Measurements from ENCODE around the gene MYT1.
"Not testable (repeated sequence)": the region's sequence is repeated elsewhere in the genome, so short reads cannot be mapped to it uniquely, and the experiment has no call there.

Gene MYT1

DNA sequence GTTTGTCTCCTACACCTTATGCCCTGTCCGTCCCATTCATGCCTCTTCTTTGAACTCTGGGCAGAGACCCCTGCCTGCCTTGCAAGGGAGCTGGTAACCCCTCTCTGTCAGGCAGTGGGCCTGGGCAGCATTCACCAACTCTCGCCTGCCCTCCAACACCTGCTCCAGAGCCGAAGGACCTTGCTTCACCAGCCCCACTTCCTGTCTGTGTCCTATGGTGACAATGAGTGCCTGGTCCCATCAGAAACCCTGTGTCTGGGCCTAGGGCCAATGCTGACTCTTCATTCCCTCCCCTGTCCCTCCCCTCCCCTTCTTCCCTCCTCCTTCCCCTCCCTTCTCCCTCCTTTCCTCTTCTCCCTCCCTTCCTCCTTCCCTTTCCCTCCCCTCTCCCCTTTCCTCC is 68.5 kb downstream of the MYT1 start:
- DNase-seq (ENCODE audit: low spot score): no peak

DNA sequence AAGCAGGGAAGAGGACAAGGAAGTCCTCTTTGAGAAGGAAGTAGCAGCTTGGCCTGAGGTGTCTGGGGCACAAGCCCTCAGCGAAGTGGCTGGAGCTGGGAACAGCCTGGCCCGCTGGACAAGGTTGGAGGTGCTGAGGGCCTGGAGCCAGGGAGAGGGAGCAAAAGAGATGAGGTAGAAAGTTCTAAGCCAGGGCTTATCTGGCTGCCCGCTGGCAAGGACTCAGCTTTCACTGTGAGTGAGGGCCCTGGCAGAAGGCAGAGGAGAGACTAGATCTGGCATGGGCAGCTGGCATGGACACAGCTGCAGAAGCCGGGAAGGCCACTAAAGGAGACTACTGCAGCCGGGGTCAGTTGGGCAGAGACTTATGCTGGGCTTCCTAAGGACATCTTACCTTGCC is 69.5 kb downstream of the MYT1 start:
- DNase-seq (ENCODE audit: low spot score): no peak

DNA sequence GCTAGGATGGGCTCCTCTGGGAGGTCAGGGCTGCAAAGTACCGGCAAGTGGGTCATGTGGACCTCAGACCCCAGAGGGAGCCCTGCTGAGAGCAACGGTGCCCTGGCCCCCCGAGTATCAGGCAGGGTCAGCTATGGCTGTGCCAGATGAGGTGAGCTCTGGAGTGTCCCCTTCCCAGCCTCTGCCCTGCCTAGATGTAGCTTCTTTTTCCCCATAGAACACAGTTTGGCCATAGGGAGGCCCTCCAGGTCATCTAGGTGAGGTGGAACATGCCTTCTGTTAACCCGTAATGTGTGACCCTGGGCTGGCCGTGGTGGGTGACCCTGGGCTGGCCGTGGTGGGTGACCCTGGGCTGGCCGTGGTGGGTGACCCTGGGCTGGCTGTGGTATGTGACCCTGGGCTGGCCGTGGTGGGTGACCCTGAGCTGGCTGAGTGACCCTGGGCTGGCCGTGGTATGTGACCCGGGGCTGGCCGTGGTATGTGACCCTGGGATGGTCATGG is 70.1 kb downstream of the MYT1 start:
- DNase-seq (ENCODE audit: low spot score): no peak

DNA sequence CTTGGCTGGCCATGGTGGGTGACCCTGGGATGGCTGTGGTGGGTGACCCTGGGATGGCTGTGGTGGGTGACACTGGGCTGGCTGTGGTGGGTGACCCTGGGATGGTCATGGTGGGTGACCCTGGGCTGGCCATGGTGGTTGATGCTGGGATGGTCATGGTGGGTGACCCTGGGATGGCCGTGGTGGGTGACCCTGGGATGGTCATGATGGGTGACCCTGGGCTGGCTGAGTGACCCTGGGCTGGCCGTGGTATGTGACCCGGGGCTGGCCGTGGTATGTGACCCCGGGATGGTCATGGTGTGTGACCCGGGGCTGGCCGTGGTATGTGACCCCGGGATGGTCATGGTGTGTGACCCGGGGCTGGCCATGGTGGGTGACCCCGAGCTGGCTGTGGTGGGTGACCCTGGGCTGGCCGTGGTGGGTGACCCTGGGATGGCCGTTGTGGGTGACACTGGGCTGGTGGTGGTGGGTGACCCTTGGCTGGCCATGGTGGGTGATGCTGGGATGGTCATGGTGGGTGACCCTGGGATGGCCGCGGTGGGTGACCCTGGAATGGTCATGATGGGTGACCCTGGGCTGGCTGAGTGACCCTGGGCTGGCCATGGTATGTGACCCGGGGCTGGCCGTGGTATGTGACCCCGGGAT is 70.8 kb downstream of the MYT1 start:
- DNase-seq (ENCODE audit: low spot score): not testable (repeated sequence)

DNA sequence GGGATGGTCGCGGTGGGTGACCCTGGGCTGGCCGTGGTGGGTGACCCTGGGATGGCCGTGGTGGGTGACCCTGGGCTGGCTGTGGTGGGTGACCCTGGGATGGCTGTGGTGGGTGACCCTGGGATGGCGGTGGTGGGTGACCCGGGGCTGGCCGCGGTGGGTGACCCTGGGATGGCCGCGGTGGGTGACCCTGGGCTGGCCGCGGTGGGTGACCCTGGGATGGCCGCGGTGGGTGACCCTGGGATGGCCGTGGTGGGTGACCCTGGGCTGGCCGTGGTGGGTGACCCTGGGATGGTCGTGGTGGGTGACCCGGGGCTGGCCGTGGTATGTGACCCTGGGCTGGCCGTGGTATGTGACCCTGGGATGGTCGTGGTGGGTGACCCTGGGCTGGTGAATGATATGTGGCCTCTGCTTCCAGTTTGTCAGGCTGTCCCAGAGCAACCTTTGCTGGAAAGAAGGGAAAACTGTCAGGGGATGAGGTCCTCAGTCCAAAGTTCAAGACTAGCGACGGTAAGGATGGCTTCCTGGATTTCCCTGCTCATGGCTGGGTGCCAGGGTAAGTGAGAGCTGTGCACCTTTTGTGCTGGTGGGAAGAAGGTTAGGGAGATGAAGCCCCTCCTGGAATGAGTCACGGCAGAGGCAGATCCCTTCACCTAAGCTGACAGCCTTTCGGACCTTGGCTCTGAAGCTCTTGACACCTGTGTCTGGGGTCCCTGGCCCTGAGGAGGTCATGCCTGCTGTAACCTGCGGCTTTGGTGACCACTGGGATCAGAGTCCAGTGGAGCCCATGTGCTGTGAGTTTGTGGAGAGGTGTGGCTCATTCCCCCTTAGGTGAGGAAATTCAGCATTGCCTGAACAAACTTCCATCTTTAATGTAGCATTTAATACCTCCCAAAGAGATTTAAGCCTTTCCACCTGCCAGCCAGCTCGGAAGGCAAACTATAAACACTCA is 72.2 kb downstream of the MYT1 start:
- no peak for DNase-seq (ENCODE audit: low spot score)

DNA sequence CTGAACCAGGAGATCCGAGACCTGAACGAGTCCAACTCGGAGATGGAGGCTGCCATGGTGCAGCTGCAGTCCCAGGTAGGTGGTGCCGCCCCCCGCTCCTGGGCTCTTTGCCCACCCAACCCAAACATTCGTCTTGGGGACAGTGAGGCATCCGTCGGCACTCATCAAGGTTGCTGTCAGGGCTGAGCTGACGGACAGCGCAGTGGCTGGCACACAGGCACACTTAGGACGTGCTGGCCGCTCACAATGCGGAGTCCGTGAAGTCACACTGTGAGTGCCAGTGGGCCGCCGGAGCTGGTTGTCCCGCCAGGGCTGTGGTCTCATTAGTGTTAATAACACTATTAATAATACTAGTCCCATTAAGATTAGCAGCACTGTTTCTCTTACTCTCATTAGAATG is 73.1 kb downstream of the MYT1 start:
- DNase-seq (ENCODE audit: low spot score): no peak

DNA sequence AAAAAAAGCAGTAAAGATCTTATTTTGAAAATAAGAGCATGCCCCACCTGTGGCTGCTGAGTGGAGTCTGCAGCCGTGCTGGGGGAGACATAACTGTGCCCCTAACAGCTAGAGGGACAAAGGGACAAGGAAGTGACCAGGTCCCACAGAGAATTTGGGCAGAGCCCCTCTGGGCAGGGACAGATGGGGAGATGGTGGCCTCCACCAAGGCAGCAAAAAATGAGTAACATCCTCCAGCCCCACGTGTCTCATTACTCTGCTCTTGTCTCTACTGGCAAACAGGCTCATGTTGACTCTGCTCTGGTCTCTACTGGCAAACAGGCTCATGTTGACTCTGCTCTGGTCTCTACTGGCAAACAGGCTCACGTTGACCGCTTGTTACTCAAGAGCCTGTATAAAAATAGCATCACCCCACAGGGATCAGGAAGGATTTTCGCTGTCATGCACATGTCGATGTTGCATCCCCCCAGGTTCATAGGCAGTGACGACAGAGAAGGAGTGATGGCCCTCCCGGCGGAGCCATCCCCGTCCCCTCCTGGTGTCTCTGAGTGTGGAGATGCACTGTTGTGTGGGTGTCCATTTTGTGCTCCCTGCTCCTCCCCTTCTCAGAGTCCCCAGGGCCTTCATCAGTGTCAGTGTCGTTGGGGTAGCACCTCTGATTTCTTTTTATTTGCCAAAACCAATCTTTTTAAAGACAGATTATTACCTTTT is 74.0 kb downstream of the MYT1 start:
- no peak for DNase-seq (ENCODE audit: low spot score)

DNA sequence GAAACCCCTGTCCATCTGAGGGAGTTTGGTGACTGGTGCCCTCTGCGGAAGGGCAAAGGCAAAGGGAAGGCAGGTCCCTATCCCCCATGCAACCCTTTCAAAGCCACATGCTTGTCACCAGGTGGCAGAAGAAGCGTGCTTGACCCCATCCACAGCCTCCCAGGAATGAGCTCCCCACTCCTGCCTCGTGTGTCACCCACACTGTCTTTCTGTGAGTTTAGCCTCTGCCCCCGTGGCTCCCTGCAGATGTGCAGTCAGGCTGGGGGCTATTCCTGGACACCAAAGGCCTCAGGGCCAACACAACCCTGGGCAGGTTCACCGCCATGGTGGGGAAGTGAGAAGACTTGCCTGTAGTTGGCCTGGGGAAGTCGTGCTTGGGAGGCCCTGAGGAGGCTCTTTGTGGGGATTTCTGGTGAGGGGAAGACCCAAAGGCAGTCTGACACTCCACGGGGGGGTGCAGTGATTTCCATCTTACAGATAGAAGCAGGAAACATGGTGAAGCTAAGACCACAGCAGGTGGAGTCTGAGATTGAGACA is 74.7 kb downstream of the MYT1 start:
- DNase-seq (ENCODE audit: low spot score): no peak

DNA sequence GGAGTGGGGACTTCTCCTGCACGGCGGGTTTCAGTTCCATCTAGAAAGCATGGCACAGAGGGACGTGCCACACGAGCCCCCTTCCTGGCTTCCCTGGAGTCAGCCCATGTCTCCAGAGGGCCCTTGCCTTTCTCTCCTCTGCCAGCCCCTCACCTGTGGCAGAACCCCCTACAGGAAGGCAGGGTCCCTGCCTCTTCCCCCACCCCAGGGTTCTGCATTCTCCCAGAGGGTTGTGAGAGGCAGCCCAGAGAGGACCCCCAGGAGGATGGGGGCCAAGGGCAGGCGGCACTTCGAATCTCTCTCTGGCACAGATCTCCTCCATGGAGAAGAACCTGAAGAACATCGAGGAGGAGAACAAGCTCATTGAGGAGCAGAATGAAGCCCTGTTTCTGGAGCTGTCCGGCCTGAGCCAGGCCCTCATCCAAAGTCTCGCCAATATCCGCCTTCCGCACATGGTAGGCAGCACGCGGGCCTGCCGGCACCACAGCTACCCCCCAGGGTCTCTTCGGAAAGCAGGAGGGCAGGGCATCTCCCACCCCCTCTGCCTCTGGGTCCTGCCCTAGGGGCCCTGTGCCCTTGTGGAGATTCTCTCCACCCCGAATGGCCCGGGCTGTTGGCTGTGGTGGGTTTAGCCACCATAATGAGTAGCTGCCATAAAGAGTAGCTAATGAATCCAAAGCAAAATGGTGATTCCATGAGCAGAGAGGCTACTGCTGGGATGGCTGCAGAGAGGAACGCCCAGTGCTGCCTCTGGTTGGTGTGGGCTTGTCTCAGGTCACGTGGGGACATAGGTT is 75.4 kb downstream of the MYT1 start:
- DNase-seq (ENCODE audit: low spot score): no peak

DNA sequence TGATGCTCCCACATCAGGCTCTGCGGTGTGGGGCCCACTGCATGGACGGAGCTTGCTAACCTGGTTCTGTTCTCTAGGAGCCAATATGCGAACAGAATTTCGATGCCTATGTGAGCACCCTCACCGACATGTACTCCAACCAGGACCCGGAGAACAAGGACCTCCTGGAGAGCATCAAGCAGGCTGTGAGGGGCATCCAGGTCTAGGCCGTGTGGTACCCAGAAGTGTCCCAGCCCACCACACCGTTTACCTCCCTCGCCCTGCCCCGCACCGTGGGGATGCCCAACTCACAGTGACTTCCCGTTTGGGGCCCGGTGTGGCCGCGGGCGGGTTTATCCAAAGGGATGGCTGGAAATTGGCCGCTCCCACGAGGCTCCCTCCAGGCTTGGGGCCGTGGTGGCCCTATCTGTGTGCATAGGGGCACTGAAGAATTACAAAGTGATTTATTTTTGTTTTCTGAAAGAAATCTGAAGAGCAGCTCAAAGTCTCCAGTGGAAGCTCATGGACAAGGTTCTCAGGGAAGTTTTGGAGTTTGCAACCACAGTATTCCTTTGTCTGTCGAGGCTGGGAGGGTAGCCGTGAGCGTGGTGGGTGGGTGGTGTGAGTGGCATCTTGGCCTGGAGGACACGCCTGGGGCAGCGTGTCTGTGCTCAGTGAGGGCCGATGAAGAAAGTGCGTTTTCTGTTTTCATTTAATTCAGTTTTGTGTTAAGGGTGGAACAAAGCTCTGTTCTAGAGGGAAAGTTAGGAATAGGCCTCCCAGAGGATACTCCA is 76.2 kb downstream of the MYT1 start:
- no peak for DNase-seq (ENCODE audit: low spot score)

DNA sequence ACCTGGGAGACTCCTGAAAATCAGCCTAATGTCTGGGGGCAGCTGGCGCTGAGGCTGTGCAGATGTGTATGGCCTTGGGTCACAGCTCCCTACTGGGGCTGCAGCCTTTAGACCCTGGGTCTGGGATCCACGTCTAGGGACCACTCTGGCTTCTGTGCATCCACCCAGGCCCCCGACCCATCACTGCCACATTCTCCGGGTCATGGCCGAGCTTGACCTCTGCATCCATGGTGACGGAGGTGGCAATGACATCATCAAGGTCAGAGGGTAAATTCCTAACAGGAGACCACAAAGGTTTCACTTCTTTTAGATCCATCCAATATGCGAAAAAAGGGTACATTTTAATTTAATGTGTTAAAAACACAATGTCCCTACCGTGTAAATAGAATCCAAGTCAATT is 76.8 kb downstream of the MYT1 start:
- no peak for DNase-seq (ENCODE audit: low spot score)

DNA sequence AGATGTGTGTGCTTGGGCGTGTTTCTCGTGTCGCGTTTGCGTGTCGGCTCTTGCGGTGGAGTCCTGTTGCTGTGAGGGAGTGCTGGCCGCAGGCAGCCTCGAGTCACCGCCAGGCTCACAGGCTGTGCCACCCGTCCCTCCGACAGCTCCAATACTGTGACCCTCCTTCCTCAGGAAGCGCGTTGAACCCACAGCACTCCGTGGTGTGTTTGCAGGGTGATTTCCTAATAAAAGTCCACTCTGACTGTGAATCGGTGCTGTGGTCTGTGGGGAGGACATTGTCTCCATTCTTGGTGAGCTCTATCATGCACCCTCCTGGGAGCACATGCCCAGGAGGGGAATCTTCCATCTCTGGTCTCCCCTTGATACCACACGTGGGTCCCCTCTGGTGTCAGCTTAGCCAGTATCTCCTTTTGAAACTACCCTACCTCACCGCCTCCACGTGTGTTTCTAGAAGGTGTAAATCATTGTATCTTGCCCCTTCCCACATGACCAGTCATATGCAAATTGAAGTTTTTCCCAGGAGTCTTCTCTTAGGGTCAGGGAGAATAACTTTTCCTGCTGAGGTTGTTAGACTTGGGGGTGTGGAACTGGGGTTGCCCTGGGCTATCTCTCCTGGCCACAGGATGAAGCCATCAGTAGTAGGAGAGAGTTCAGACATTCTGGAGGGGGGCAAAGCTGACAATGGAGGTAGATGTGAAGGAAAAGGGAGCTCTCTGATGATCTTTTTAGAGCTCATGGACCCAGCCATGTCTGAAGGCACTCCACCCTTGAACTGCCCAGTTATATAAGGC is 77.9 kb downstream of the MYT1 start:
- DNase-seq (ENCODE audit: low spot score): no peak

DNA sequence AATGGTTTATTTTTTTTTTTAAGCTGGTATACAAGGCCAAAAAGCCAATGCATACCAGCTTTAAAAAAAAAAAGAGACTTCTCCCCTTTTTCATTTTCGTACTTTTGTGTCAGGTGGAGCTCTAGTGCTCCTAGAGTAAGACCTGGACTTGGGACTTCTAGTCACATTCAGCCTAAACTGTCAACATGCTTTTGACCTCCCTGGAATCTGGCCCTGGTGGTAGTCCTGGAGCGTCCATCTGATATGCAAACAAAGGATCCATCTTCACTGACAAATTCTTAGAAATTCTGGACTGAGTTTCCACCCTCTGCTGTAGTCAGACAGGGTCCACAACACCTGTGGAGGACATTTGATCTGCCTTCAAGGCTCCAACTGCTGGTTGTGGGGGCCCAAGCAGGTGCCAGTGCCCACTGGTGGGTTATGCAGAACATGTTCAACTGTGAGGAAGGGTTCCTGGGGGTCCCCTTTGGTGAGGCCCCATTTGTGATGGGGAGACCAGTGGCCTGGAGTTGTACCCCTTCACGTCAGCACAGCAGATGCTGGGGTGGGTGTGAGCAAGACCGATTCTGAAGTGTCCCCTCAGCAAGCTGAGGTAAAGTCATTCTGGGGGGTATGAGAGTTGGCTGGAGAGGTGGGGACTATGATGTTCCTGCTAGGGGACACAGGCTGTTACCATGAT is 78.7 kb downstream of the MYT1 start:
- no peak for DNase-seq (ENCODE audit: low spot score)

DNA sequence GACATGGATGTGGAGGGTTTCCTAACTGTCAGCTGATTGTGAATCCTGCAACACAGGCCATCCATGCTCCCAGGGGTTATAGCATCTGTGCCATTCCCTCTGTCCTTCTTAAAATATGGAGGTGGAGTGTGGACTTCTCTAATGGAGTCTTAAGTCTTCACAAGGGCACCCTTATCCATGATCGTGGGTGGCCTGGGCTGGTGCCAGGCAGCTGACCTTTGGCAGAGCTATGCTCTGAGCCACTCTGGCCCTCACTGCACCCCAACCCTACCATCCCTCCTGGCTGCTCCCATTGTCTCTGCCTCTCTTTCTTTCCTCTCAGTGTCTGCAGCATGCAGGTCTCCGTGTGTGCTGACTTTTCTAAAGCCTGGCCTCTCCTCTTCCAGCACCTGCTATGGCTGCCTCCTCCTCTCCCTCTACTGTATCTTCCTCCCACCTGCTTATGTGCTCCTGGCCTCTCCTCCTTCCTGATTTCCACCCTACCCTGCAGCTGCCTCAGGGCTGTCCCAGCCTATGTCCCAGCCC is 80.1 kb downstream of the MYT1 start:
- no peak for DNase-seq (ENCODE audit: low spot score)

DNA sequence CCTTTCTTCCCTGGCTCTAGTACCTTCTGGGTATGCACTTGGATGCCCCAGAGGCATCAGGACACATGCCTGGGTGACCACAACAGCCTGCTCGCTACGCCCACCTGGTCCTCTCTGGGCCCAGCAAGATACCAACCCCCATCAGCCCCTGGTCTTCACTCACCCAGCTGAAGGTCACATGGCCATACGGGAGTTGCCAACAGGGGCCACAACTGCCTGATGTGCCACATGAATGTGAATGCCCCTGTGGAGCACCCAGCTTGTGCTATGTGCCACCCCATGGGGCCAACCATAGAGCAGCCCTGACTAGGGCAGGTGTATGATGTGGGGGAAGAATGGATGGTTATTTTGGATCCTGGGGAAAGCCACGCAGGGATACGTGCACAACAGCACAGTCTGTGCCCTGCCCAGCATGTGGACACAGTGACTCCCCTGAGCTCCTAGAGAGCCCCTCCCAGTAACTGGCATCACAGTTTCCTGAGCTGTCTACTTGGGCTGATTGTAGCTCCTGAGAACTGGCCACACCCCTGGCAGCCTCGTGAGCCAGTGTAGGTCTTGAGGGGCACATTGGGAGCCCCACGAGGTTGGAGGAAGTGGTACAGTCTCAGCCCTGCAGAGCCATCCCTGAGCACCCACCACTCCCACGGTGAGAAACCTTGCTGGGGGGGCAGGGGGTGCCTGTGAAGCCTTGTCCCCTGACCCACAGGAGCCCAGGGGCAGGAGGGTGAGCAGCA is 80.8 kb downstream of the MYT1 start:
- DNase-seq (ENCODE audit: low spot score): no peak

DNA sequence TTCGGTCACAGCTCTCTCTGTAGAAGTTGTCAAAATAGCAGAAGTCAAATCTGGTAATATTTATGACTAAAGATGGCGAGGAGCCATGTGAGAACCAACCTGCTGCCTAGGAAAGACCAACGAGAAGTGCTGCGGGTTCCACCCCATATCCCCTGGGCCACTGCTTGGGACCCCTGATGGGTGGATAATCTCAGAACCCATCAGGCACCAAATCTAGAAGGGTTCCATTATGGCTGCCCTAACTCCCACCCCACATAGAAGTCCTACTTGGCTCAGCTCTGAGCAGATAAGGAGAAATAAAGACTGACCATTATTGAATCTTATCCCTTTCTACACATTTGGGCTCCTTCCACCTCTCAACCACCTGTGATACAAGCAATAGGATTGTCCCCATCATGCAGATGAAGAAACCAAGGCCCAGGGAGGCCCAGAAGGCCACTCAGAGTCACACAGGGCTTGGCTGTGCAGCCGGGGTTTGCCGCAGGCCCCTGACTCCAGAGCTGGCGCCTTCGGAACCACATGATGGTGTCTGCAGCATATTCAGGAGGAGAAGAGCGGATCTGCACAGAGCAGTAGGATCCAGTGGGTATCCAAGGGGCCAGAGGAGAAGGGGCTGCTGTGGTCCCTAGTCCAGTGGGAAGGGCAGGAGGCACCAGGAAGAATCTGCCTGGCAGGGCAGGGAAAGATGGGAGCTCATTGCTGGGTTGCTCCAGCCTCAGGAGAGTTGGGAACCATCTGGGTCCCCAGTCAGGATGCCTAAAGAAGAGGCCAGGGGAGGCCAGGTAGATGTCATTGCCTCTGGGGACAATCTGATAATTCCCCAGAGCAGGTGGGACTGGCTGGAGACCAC is 81.7 kb downstream of the MYT1 start:
- no peak for DNase-seq (ENCODE audit: low spot score)

DNA sequence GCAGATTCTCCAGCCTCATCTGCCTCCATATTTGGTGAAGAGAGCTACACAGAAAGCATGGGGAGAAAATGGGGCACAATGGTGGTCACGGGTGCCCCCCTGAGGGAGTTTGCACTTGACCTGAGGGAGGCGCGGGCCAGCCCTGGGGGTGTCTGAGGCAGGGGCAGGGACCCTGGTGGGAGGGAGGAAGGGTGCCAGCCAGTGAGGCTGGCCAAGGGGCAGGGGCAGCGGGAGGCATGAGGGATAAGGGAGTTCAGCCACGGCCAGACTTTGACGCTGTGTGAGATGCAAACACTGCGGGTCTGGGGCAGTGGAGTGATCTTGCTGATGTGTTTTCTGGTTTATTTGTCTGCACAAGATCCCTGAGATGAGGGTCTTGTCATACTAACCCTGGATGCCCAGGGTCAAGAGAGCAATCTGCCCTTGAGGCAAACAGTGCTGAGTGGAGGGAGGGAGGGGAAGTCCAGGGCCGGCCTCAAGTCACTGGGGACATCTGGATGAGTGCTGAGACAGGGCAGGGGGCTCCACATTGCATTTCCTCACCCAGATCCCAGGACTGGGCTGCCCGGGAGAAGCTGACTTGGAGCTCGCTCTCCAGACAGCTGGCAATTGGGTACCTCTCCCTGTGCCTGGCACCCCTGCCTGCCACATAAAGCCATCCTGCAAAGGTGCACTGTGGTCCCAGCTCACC is 82.5 kb downstream of the MYT1 start:
- DNase-seq (ENCODE audit: low spot score): no peak
